Activated naive CD4-positive, alpha-beta T cell treated with anti-CD3 and anti-CD28 coated beads, Interleukin-2, amount 10 ng/mL, durations not matched to agents 7 days and 5 days (primary cell): ENCODE measurements around the gene TNRC6A.
"Not testable (repeated sequence)": the region's sequence is repeated elsewhere in the genome, so short reads cannot be mapped to it uniquely, and the experiment has no call there.

ENCODE experiments used
- CTCF ChIA-PET: fragments of 350-600 bp; sonication (Branson Sonifier 250); formaldehyde crosslinking; loops from one replicate; lab custom pipeline; 2021; ENCODE audit warnings: antibody characterized with exemption; lab: Charles Lee
- DNase-seq: peaks from one replicate; pipeline ENCODE4 v3.0.0-alpha.2; 2020
- H3K27ac Mint-ChIP-seq: one replicate; pipeline ENCODE4 v1.8.0; 2021; ENCODE audit warnings: mild to moderate bottlenecking, moderate library complexity, mixed read lengths
- H3K27me3 Mint-ChIP-seq: one replicate; pipeline ENCODE4 v1.8.0; 2021; ENCODE audit warnings: mild to moderate bottlenecking, mixed read lengths
- H3K36me3 Mint-ChIP-seq: one replicate; pipeline ENCODE4 v1.8.0; 2021; ENCODE audit warnings: mixed read lengths
- H3K4me1 Mint-ChIP-seq: one replicate; pipeline ENCODE4 v1.8.0; 2021; ENCODE audit warnings: mixed read lengths
- H3K4me3 Mint-ChIP-seq: one replicate; pipeline ENCODE4 v1.8.0; 2021; ENCODE audit warnings: mild to moderate bottlenecking, moderate library complexity, mixed read lengths
- H3K9me3 Mint-ChIP-seq: one replicate; pipeline ENCODE4 v1.8.0; 2021; ENCODE audit warnings: mixed read lengths

The TNRC6A gene

GRCh38 chr16:24700549-24701392 is 28.7 kb upstream of the TNRC6A start:
- Mint-ChIP-seq H3K27ac (no peak overlapping the region), H3K9me3 (no peaks in the 10 kb centered on the region), H3K27me3 (no peaks in the 10 kb centered on the region), H3K4me1 (no peaks in the 10 kb centered on the region), H3K36me3 (no peaks in the 10 kb centered on the region), H3K4me3 (no peak overlapping the region)
- no peak for DNase-seq
- CTCF ChIA-PET = no interaction called here

GRCh38 chr16:24701521-24701951 is 27.9 kb upstream of the TNRC6A start:
- Mint-ChIP-seq H3K4me1 (no peaks in the 10 kb centered on the region), H3K36me3 (no peaks in the 10 kb centered on the region), H3K27me3 (no peaks in the 10 kb centered on the region), H3K9me3 (no peaks in the 10 kb centered on the region), H3K27ac (no peak overlapping the region), H3K4me3 (no peak overlapping the region)
- DNase-seq = no peak
- CTCF ChIA-PET = interaction anchor here (0.8 kb wide), 1 partner anchor 99 kb away, joined by 3 read pairs; no protein-coding TSS in a partner anchor

GRCh38 chr16:24707760-24708159 is 21.7 kb upstream of the TNRC6A start:
- H3K27me3 Mint-ChIP-seq, DNase-seq, H3K36me3 Mint-ChIP-seq, H3K4me3 Mint-ChIP-seq, H3K27ac Mint-ChIP-seq, H3K9me3 Mint-ChIP-seq, H3K4me1 Mint-ChIP-seq: not testable (repeated sequence)
- CTCF ChIA-PET = interaction anchor here (1.0 kb wide), 1 partner anchor 129 kb away, joined by 3 read pairs; no protein-coding TSS in a partner anchor

- CTCF ChIA-PET = no interaction called here
- peaks cover 4% of the 10 kb centered on the region for H3K27me3 Mint-ChIP-seq
Measured at GRCh38 chr16:24713379-24713778, 16.1 kb upstream of the TNRC6A start.

GRCh38 chr16:24717411-24717810 is 12.0 kb upstream of the TNRC6A start:
- Mint-ChIP-seq H3K27me3 (peaks cover 4% of the 10 kb centered on the region), H3K36me3 (no peaks in the 10 kb centered on the region), H3K9me3 (peaks cover 4% of the 10 kb centered on the region), H3K4me1 (peaks cover 5% of the 10 kb centered on the region), H3K27ac (no peak overlapping the region), H3K4me3 (no peak overlapping the region)
- DNase-seq = no peak
- CTCF ChIA-PET = no interaction called here

More at GRCh38 chr16:24713379-24713778, 16.1 kb upstream of the TNRC6A start:
- Mint-ChIP-seq H3K9me3 (peaks cover 4% of the 10 kb centered on the region), H3K36me3 (no peaks in the 10 kb centered on the region), H3K4me1 (no peaks in the 10 kb centered on the region), H3K4me3 (no peak overlapping the region), H3K27ac (no peak overlapping the region)
- DNase-seq = no peak

- H3K27ac Mint-ChIP-seq = no peak overlapping the region
- no peak overlapping the region for H3K4me3 Mint-ChIP-seq
- CTCF ChIA-PET = no interaction called here
- no peak for DNase-seq
- H3K36me3 Mint-ChIP-seq = no peaks in the 10 kb centered on the region
- H3K4me1 Mint-ChIP-seq = peaks cover 5% of the 10 kb centered on the region
- peaks cover 4% of the 10 kb centered on the region for H3K27me3 Mint-ChIP-seq
- peaks cover under 1% of the 10 kb centered on the region for H3K9me3 Mint-ChIP-seq
Measured at GRCh38 chr16:24718967-24719521, 10.4 kb upstream of the TNRC6A start.

GRCh38 chr16:24721830-24722238 is 7.6 kb upstream of the TNRC6A start:
- H3K9me3 Mint-ChIP-seq = no peaks in the 10 kb centered on the region
- peak; percentile 23 for DNase-seq

GRCh38 chr16:24723663-24724062 is 5.8 kb upstream of the TNRC6A start:
- Mint-ChIP-seq H3K36me3 (no peaks in the 10 kb centered on the region), H3K4me1 (peaks cover 10% of the 10 kb centered on the region), H3K27me3 (no peaks in the 10 kb centered on the region), H3K27ac (no peak overlapping the region), H3K9me3 (no peaks in the 10 kb centered on the region), H3K4me3 (no peak overlapping the region)
- no peak for DNase-seq
- CTCF ChIA-PET = no interaction called here

More at GRCh38 chr16:24721830-24722238, 7.6 kb upstream of the TNRC6A start:
- CTCF ChIA-PET = no interaction called here
- Mint-ChIP-seq H3K36me3 (no peaks in the 10 kb centered on the region), H3K27ac (no peak overlapping the region), H3K4me3 (no peak overlapping the region), H3K4me1 (peaks cover 5% of the 10 kb centered on the region), H3K27me3 (no peaks in the 10 kb centered on the region)

GRCh38 chr16:24728011-24728410 is 1.4 kb upstream of the TNRC6A start:
- H3K27me3 Mint-ChIP-seq = no peaks in the 10 kb centered on the region
- DNase-seq = no peak
- H3K27ac Mint-ChIP-seq = no peak overlapping the region
- no peaks in the 10 kb centered on the region for H3K9me3 Mint-ChIP-seq
- CTCF ChIA-PET = no interaction called here
- H3K36me3 Mint-ChIP-seq = peaks cover 10% of the 10 kb centered on the region
- peak overlapping the region; percentile 11 for H3K4me3 Mint-ChIP-seq
- peaks cover 31% of the 10 kb centered on the region for H3K4me1 Mint-ChIP-seq

GRCh38 chr16:24728891-24729242 is 584 bp upstream of the TNRC6A start:
- peaks cover 17% of the 10 kb centered on the region for H3K36me3 Mint-ChIP-seq
- CTCF ChIA-PET = no interaction called here
- peak overlapping the region; percentile 93 for H3K27ac Mint-ChIP-seq
- H3K4me1 Mint-ChIP-seq = peaks cover 37% of the 10 kb centered on the region
- no peaks in the 10 kb centered on the region for H3K9me3 Mint-ChIP-seq
- peak overlapping the region; percentile 85 for H3K4me3 Mint-ChIP-seq
- H3K27me3 Mint-ChIP-seq = no peaks in the 10 kb centered on the region
- peak; percentile 23 for DNase-seq

GRCh38 chr16:24729951-24730815 is 732 bp downstream of the TNRC6A start:
- CTCF ChIA-PET = no interaction called here
- H3K4me1 Mint-ChIP-seq = peaks cover 37% of the 10 kb centered on the region
- peak; percentile 55 for DNase-seq

GRCh38 chr16:24730914-24731313 is 1.5 kb downstream of the TNRC6A start:
- Mint-ChIP-seq H3K9me3 (no peaks in the 10 kb centered on the region), H3K27me3 (no peaks in the 10 kb centered on the region), H3K4me3 (peak overlapping the region; percentile 100), H3K27ac (peak overlapping the region; percentile 76), H3K36me3 (peaks cover 22% of the 10 kb centered on the region), H3K4me1 (peaks cover 37% of the 10 kb centered on the region)
- no peak for DNase-seq
- CTCF ChIA-PET = no interaction called here

More at GRCh38 chr16:24729951-24730815, 732 bp downstream of the TNRC6A start:
- Mint-ChIP-seq H3K27ac (peak overlapping the region; percentile 99), H3K36me3 (peaks cover 22% of the 10 kb centered on the region), H3K4me3 (peak overlapping the region; percentile 100), H3K27me3 (no peaks in the 10 kb centered on the region), H3K9me3 (no peaks in the 10 kb centered on the region)

- no peak for DNase-seq
- Mint-ChIP-seq H3K9me3 (no peaks in the 10 kb centered on the region), H3K36me3 (peaks cover 27% of the 10 kb centered on the region), H3K27ac (no peak overlapping the region), H3K4me1 (peaks cover 43% of the 10 kb centered on the region), H3K27me3 (no peaks in the 10 kb centered on the region), H3K4me3 (peak overlapping the region; percentile 2)
- CTCF ChIA-PET = no interaction called here
Measured at GRCh38 chr16:24731722-24732419, 2.4 kb downstream of the TNRC6A start.

- Mint-ChIP-seq H3K4me3 (no peak overlapping the region), H3K27me3 (no peaks in the 10 kb centered on the region), H3K9me3 (no peaks in the 10 kb centered on the region), H3K36me3 (peaks cover 38% of the 10 kb centered on the region), H3K27ac (no peak overlapping the region), H3K4me1 (peaks cover 50% of the 10 kb centered on the region)
- DNase-seq = no peak
- CTCF ChIA-PET = no interaction called here
Measured at GRCh38 chr16:24734382-24734781, 4.9 kb downstream of the TNRC6A start.
